Upper lobe of right lung (tissue), 1 donor: ENCODE data around the gene CLIC2. TPM values are rescaled to one million over a fixed set of nuclear protein-coding genes. Genes with fewer than 3 reads are reported as not detected.

Source experiments
- ATAC-seq: fragments of 200-7000 bp; cut with Tn5 transposase; one replicate; pipeline ENCODE4 v1.9.1; 2020; ENCODE audit warnings: mild to moderate bottlenecking, moderate library complexity
- DNase-seq: peaks from one replicate; pipeline ENCODE4 v3.0.0-alpha.2; 2020
- H3K27ac ChIP-seq: fragments of 200-600 bp; one replicate; pipeline ENCODE4 v1.8.0; 2022
- H3K27me3 ChIP-seq: fragments of 200-600 bp; one replicate; pipeline ENCODE4 v1.8.0; 2022; ENCODE audit warnings: mild to moderate bottlenecking
- H3K36me3 ChIP-seq: fragments of 200-600 bp; one replicate; pipeline ENCODE4 v1.8.0; 2022
- H3K4me1 ChIP-seq: fragments of 200-600 bp; one replicate; pipeline ENCODE4 v1.8.0; 2022
- H3K4me3 ChIP-seq: fragments of 200-600 bp; one replicate; pipeline ENCODE4 v1.8.0; 2022; ENCODE audit warnings: mild to moderate bottlenecking
- H3K9me3 ChIP-seq: fragments of 200-600 bp; one replicate; pipeline ENCODE4 v1.8.0; 2022
- intact Hi-C: fragments of 100-400 bp; cut with DNase I; formaldehyde crosslinking; loops from one replicate; pipeline ENCODE4 v1.11.0; 2022
- total RNA-seq: library from RNA; stranded (reverse); fragmentation: NEBNext Ultra II Directional; extraction: Animal tissue kit (Norgen Biotek cat#: 25700); gene quantifications from one replicate; pipeline ENCODE4 v1.2.1, GENCODE V29; 2021
- TF ChIP-seq, protein P1 (sequence below): fragments of 200-600 bp; IDR thresholded peaks from one replicate; pipeline ENCODE4 v1.8.0; 2022; ENCODE audit warnings: antibody characterized with exemption
- donor health status: DM: no; HTN: yes; CAD: no; lungs with severe emphysema.

CLIC2 gene
- total RNA-seq, 1 donor from 2014 or later: 64.0 TPM

GRCh38 chrX:155262970-155263754, 71.3 kb downstream of the CLIC2 start:
- TF ChIP-seq, protein P1, sequence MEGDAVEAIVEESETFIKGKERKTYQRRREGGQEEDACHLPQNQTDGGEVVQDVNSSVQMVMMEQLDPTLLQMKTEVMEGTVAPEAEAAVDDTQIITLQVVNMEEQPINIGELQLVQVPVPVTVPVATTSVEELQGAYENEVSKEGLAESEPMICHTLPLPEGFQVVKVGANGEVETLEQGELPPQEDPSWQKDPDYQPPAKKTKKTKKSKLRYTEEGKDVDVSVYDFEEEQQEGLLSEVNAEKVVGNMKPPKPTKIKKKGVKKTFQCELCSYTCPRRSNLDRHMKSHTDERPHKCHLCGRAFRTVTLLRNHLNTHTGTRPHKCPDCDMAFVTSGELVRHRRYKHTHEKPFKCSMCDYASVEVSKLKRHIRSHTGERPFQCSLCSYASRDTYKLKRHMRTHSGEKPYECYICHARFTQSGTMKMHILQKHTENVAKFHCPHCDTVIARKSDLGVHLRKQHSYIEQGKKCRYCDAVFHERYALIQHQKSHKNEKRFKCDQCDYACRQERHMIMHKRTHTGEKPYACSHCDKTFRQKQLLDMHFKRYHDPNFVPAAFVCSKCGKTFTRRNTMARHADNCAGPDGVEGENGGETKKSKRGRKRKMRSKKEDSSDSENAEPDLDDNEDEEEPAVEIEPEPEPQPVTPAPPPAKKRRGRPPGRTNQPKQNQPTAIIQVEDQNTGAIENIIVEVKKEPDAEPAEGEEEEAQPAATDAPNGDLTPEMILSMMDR: no peak
- H3K27me3 ChIP-seq: no peaks in the 10 kb centered on the region
- intact Hi-C loops: no loop called here
- DNase-seq (no peak), ATAC-seq (no peak)
- H3K4me3 ChIP-seq: peak overlapping the region; percentile 45
- no peaks in the 10 kb centered on the region for H3K36me3 ChIP-seq
- H3K9me3 ChIP-seq: no peaks in the 10 kb centered on the region
- H3K4me1 ChIP-seq: no peaks in the 10 kb centered on the region
- no peak overlapping the region for H3K27ac ChIP-seq

DNA sequence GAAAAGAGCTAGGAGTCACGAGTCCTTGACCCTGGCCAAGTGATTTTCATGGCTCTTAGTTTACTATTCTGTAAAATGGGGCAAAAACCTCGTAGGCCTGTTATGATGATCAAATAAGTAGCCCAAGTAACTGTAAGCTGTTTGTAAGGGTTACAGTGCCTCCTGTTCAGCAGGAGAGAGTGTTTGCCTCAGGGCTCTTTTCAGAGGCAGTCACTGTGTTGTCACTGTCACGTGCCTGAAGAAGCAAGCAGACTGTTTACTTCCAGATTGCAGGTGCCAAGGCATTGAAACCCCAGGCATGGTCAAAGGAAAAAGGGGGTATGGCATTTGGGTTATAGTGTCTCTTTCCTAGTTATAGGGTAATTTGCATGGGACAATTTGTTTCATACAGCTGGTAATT, 74.7 kb downstream of the CLIC2 start:
- Histone ChIP-seq H3K9me3 (no peaks in the 10 kb centered on the region), H3K4me3 (no peak overlapping the region), H3K36me3 (no peaks in the 10 kb centered on the region), H3K27ac (no peak overlapping the region), H3K4me1 (no peaks in the 10 kb centered on the region), H3K27me3 (no peaks in the 10 kb centered on the region)
- intact Hi-C loops: no loop called here
- ATAC-seq (no peak), DNase-seq (no peak)
- TF ChIP-seq, protein P1: no peak

DNA sequence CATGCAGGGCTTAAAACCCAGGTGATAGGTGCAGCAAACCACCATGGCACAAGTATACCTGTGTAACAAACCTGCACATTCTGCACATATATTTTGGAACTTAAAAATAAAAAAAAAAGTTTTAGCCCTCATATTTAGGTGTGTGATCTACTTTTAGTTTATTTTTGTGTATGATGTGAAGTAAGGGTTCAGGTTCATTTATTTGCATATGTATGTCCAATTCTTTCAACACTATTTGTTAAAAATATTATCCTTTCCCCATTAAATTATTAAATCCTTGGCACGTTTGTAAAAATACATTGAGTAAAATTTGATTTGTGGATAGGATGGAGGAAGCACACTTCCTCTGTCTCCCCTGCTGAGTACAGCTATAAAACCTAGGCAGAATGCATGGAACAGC, 83.0 kb downstream of the CLIC2 start:
- DNase-seq (no peak), ATAC-seq (no peak)
- Histone ChIP-seq H3K27ac (no peak overlapping the region), H3K27me3 (no peaks in the 10 kb centered on the region), H3K9me3 (no peaks in the 10 kb centered on the region), H3K4me3 (no peak overlapping the region), H3K36me3 (no peaks in the 10 kb centered on the region), H3K4me1 (no peaks in the 10 kb centered on the region)
- intact Hi-C loops: no loop called here
- TF ChIP-seq, protein P1: no peak

GRCh38 chrX:155247497-155247896, 86.9 kb downstream of the CLIC2 start:
- no peak overlapping the region for H3K4me3 ChIP-seq
- intact Hi-C loops: no loop called here

GRCh38 chrX:155246748-155247147, 87.7 kb downstream of the CLIC2 start:
- H3K4me1 ChIP-seq: no peaks in the 10 kb centered on the region
- no peaks in the 10 kb centered on the region for H3K27me3 ChIP-seq
- no peak overlapping the region for H3K27ac ChIP-seq
- H3K36me3 ChIP-seq: no peaks in the 10 kb centered on the region
- intact Hi-C loops: no loop called here
- H3K9me3 ChIP-seq: no peaks in the 10 kb centered on the region
- ATAC-seq: no peak
- H3K4me3 ChIP-seq: no peak overlapping the region
- TF ChIP-seq, protein P1: no peak
- no peak for DNase-seq

More at GRCh38 chrX:155247497-155247896, 86.9 kb downstream of the CLIC2 start:
- Histone ChIP-seq H3K9me3 (no peaks in the 10 kb centered on the region), H3K27me3 (no peaks in the 10 kb centered on the region), H3K4me1 (no peaks in the 10 kb centered on the region), H3K27ac (no peak overlapping the region), H3K36me3 (no peaks in the 10 kb centered on the region)
- ATAC-seq (no peak), DNase-seq (no peak)
- TF ChIP-seq, protein P1: no peak
